Skeletal muscle tissue (tissue), 4 donors: ENCODE measurements around the gene ZFHX3. TPM values are rescaled to one million over a fixed set of nuclear protein-coding genes. Genes with fewer than 3 reads are reported as not detected.

ENCODE experiments used
- H3K27ac ChIP-seq: one replicate; pipeline ENCODE4 v1.7.0; 2013; ENCODE audit warnings: mild to moderate bottlenecking, low read depth, low read length, inconsistent platforms
- H3K27me3 ChIP-seq, 3 donors: one replicate each; pipeline ENCODE4 v1.7.0; 2013; ENCODE audit warnings: low read length in 3 of 3; ENCODE audit not compliant: control insufficient read depth in 3 of 3, insufficient read depth in 3 of 3
- H3K36me3 ChIP-seq, 3 donors: one replicate each; pipeline ENCODE4 v1.7.0; 2013; ENCODE audit warnings: low read length in 3 of 3; ENCODE audit not compliant: control insufficient read depth in 3 of 3, insufficient read depth in 3 of 3
- H3K4me1 ChIP-seq, 3 donors: one replicate each; pipeline ENCODE4 v1.7.0; 2013; ENCODE audit warnings: low read length in 3 of 3, mild to moderate bottlenecking in 3 of 3; ENCODE audit not compliant: control insufficient read depth in 3 of 3, insufficient read depth in 3 of 3
- H3K4me3 ChIP-seq, 3 donors: one replicate each; pipeline ENCODE4 v1.7.0; 2013; ENCODE audit warnings: low read length in 3 of 3
- H3K9ac ChIP-seq, 3 donors: one replicate each; pipeline ENCODE4 v1.7.0; 2013; ENCODE audit warnings: low read length in 3 of 3, mild to moderate bottlenecking in 3 of 3, moderate library complexity in 2 of 3, low read depth in 1 of 3
- H3K9me3 ChIP-seq, 3 donors: one replicate each; pipeline ENCODE4 v1.7.0; 2013; ENCODE audit warnings: low read length in 3 of 3; ENCODE audit not compliant: control insufficient read depth in 3 of 3
- total RNA-seq: library from RNA; depleted of rRNA; stranded (reverse); fragments of >200 nt; gene quantifications from one replicate; pipeline ENCODE4 v1.2.3, GENCODE V29; 2014
- donor health status: Osteomylitis.

ZFHX3 gene
- total RNA-seq, 1 donor from 2014 or later = 8.9 TPM

GRCh38 chr16:72902206-72902605, 145.7 kb downstream of the ZFHX3 start:
- Histone ChIP-seq H3K27me3 (no peaks in the 10 kb centered on the region), H3K9ac (no peak overlapping the region), H3K27ac (no peak overlapping the region), H3K4me3 (no peak overlapping the region), H3K4me1 (peaks cover 0 to 3% (median 0%) of the 10 kb centered on the region in 3 donors), H3K36me3 (peaks cover 0 to 2% (median 0%) of the 10 kb centered on the region in 3 donors), H3K9me3 (no peaks in the 10 kb centered on the region)

- no peak overlapping the region for H3K9ac ChIP-seq
- H3K27me3 ChIP-seq = no peaks in the 10 kb centered on the region
- no peak overlapping the region for H3K4me3 ChIP-seq
- no peaks in the 10 kb centered on the region for H3K9me3 ChIP-seq
- peaks cover 0 to 2% (median 0%) of the 10 kb centered on the region in 3 donors for H3K36me3 ChIP-seq
- H3K27ac ChIP-seq = no peak overlapping the region
- peaks cover 2 to 7% (median 4%) of the 10 kb centered on the region in 3 donors for H3K4me1 ChIP-seq
Measured at GRCh38 chr16:72901000-72901627, 146.8 kb downstream of the ZFHX3 start.

DNA sequence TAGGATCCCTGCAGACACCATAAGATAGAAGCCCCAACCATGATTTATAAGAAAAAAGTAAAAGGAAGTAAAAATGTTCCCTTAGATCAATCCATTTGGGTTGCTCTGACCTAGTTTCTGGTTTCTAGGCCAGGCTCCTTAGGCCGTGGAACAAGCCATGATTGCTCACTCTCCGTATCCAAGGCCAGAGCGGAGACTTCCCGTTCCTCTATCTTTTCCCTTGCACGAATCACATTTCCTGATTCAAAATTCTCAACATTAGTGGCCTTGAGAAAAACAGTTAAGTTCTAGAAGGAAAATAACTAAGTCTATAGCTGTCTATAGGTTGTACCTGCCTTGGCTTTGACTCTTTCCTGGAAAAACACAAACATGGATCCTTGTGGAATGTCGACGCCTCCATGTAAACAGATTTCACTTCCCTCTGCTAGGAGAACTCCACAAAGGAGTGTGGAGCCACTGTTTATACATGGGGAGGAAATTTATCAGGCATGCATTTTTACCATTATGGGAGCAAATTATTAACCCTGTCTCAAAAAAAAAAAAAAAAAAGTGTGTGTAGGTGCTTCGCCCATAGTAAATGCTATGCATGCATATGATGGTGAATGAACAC, 149.6 kb downstream of the ZFHX3 start:
- Histone ChIP-seq H3K36me3 (peaks cover 0 to 2% (median 0%) of the 10 kb centered on the region in 3 donors), H3K27me3 (no peaks in the 10 kb centered on the region), H3K27ac (no peak overlapping the region), H3K9me3 (no peaks in the 10 kb centered on the region), H3K9ac (no peak overlapping the region), H3K4me3 (no peak overlapping the region), H3K4me1 (peaks cover 11 to 19% (median 13%) of the 10 kb centered on the region in 3 donors)

GRCh38 chr16:72897707-72898106, 150.2 kb downstream of the ZFHX3 start:
- no peak overlapping the region for H3K4me3 ChIP-seq
- no peak overlapping the region for H3K9ac ChIP-seq
- no peaks in the 10 kb centered on the region for H3K27me3 ChIP-seq
- peaks cover 0 to 2% (median 0%) of the 10 kb centered on the region in 3 donors for H3K36me3 ChIP-seq
- peaks cover 11 to 21% (median 19%) of the 10 kb centered on the region in 3 donors for H3K4me1 ChIP-seq
- no peak overlapping the region for H3K27ac ChIP-seq
- H3K9me3 ChIP-seq = no peaks in the 10 kb centered on the region

- Histone ChIP-seq H3K27me3 (no peaks in the 10 kb centered on the region), H3K9me3 (no peaks in the 10 kb centered on the region), H3K36me3 (peaks cover 0 to 2% (median 0%) of the 10 kb centered on the region in 3 donors), H3K4me1 (peaks cover 17 to 27% (median 26%) of the 10 kb centered on the region in 3 donors), H3K27ac (no peak overlapping the region), H3K9ac (no peak overlapping the region), H3K4me3 (no peak overlapping the region)
Measured at GRCh38 chr16:72896485-72897118, 151.3 kb downstream of the ZFHX3 start.

DNA sequence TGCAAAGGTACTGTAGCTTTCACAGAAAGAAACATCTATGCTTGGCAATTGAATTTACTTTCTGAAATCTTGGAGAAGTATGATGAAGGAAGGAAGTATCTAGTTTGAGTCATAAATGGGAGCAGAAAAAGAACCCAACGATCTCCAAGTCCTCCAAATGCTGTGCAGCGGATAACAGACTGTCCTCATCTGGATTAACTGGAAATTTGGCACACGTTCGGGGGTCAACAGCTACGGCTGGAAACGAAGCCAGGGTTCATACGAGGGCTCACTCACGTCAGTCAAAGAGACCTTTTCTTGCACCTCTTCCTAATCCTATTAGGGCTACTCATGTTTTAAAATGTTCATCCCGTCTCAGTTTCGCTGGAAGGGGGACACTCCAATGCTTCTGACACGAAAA, 152.0 kb downstream of the ZFHX3 start:
- peaks cover 0 to 2% (median 0%) of the 10 kb centered on the region in 3 donors for H3K36me3 ChIP-seq
- H3K27me3 ChIP-seq = no peaks in the 10 kb centered on the region
- no peak overlapping the region for H3K9ac ChIP-seq
- no peaks in the 10 kb centered on the region for H3K9me3 ChIP-seq
- H3K4me3 ChIP-seq = no peak overlapping the region
- H3K27ac ChIP-seq = no peak overlapping the region
- peaks cover 19 to 33% (median 26%) of the 10 kb centered on the region in 3 donors for H3K4me1 ChIP-seq

- Histone ChIP-seq H3K4me3 (peak overlapping the region in 2 of 3 donors; percentile 3 to 29), H3K9ac (no peak overlapping the region), H3K27ac (no peak overlapping the region), H3K9me3 (no peaks in the 10 kb centered on the region), H3K27me3 (no peaks in the 10 kb centered on the region), H3K4me1 (peaks cover 19 to 37% (median 26%) of the 10 kb centered on the region in 3 donors), H3K36me3 (peaks cover 0 to 4% (median 0%) of the 10 kb centered on the region in 3 donors)
Measured at GRCh38 chr16:72894293-72895151, 153.4 kb downstream of the ZFHX3 start.

DNA sequence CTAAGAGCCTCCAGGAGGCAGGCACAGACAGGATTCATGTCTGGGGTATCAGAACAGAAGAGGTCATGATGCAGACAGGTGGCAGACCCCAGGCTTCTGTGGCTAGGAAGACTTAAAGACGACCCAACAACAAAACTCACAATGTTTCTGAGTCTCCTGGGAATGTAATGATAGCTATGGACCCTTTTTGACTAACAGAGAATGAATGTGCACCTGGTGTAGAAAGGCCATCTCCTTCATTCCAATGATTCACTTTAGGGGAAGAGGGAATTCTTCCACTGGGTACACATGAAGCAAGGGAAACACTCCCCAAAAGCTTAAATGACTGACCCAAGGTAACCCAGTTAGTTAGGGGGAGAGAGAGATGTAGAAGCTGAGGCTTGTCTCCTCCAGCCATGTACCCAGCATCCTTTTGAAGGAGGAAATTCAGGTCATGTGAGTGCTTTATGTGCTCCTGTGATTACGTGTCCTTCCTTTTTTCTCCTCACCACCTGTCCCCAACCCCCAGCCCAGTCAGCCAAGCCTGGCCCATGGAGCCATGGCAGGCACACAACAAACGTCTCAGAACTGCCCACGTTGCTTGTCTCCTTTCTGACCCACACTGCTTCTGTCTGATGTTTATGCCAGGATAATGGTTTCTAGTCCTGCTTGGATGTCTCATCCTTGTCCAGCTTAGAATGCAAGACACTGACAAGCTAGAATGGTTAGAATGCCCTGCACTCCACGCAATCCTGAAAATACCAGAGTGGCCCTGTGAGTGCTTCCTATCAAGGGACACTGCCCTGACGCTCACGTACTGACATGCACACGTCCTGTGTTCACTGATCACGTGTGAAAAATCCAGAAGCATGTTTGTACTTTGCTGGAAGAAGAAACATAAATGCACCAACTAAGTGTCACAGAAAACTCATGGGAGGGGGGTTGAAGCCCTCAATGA, 156.4 kb downstream of the ZFHX3 start:
- peaks cover 19 to 38% (median 23%) of the 10 kb centered on the region in 3 donors for H3K4me1 ChIP-seq
- H3K27me3 ChIP-seq = no peaks in the 10 kb centered on the region
- H3K27ac ChIP-seq = no peak overlapping the region
- peaks cover 9 to 12% (median 9%) of the 10 kb centered on the region in 3 donors for H3K36me3 ChIP-seq
- H3K4me3 ChIP-seq = peak overlapping the region in 1 of 3 donors; percentile 2
- H3K9ac ChIP-seq = no peak overlapping the region
- no peaks in the 10 kb centered on the region for H3K9me3 ChIP-seq

DNA sequence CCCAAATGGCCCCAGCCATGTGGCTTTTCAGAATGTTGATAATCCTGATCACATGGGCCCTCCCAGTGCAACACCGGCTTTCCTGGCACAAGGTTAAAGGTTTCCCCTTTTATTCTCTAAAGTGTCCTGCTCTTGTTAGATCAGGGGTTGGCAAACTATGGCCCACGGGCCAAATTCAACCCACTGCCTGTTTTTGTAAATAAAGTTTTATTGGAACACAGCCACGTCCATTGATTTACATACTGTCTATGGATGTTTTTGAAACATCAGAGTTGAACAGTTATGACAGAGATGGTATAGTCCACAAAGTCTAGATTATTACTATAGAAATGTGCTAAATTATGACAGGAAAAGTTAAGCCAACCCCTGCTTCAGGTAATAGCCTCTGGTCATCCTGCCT, 157.3 kb downstream of the ZFHX3 start:
- no peak overlapping the region for H3K27ac ChIP-seq
- peaks cover 15 to 32% (median 16%) of the 10 kb centered on the region in 3 donors for H3K4me1 ChIP-seq
- H3K36me3 ChIP-seq = peaks cover 9 to 19% (median 14%) of the 10 kb centered on the region in 3 donors
- no peaks in the 10 kb centered on the region for H3K27me3 ChIP-seq
- no peaks in the 10 kb centered on the region for H3K9me3 ChIP-seq
- no peak overlapping the region for H3K9ac ChIP-seq
- H3K4me3 ChIP-seq = no peak overlapping the region
